ENCODE data around the gene MCTP2.

Gene MCTP2

DNA sequence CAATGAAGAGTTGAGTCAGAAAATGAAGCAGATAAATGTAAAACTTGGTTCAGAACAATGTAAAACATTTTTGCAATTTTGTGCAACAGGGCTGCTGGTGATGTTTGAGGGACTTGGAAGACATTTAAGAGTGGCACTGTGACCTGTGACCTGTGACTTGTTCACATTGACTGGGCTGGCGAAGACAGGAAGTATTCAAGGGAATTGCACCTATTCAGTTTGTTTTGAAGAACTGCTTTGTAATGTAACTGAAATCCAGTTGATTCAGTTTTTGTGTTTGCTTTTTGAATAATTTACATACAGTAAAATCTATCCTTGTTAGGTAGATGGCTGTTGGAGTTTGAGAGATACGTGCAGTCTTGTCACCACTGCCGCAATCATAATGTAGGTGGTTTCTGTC, 35.4 kb downstream of the MCTP2 start:
- TF ChIP-seq POLR2AphosphoS5 (IDR thresholded peaks at IDR 0.05; ENCODE audit: low read depth, low read length): no peak
- TF ChIP-seq POLR2A (IDR thresholded peaks at IDR 0.05; ENCODE audit: low read depth, low read length): no peak
- no peak for TF ChIP-seq TAF1 (IDR thresholded peaks at IDR 0.05; ENCODE audit: borderline replicate concordance, low read depth, low read length)
- DNase-seq (ENCODE audit: insufficient read length): no peak
- FAIRE-seq: no peak

DNA sequence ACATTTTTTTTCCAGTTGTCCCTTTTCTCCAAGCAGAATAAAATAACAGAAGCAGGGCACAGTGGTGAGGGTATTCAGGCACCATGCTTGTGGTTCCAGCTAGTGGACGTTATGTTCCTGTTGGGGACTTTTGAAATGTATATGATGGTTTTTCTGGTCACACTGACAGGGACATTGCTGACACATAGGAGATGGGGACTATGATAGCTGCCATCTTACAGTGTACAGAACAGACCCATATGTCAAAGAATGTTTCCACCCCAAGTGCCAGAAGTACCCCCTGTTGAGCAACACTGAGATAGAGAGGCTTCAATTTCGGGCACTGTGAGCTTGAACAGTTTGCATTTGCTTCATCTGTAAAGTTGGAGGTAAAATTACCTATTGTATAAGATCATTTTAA, 38.6 kb downstream of the MCTP2 start:
- FAIRE-seq (no peak), DNase-seq (ENCODE audit: insufficient read length) (no peak)
- TF ChIP-seq POLR2A (IDR thresholded peaks at IDR 0.05; ENCODE audit: low read depth, low read length) (no peak), POLR2AphosphoS5 (IDR thresholded peaks at IDR 0.05; ENCODE audit: low read depth, low read length) (no peak)

DNA sequence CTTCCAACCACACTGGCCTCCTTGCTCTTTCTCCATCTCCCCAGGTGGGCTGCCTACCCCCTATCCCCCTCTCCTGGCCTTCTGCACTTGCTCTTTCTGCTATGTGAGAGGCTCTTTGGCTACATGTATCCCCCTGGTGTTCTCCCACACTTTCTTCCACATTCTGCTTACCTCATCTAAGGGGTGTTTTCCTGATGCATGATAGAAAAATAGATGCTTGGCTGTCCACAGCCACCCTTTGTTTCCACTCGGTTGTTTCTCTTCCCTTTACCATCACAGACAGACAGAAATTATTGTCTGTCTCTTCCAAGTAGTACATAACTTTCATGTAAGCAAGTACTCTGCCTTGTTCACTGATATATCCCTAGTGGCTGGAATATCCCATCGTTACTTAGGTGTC, 39.2 kb downstream of the MCTP2 start:
- TF ChIP-seq POLR2A (IDR thresholded peaks at IDR 0.05; ENCODE audit: low read depth, low read length) (no peak), TAF1 (IDR thresholded peaks at IDR 0.05; ENCODE audit: borderline replicate concordance, low read depth, low read length) (no peak), POLR2AphosphoS5 (IDR thresholded peaks at IDR 0.05; ENCODE audit: low read depth, low read length) (no peak)
- FAIRE-seq (no peak), DNase-seq (ENCODE audit: insufficient read length) (no peak)

DNA sequence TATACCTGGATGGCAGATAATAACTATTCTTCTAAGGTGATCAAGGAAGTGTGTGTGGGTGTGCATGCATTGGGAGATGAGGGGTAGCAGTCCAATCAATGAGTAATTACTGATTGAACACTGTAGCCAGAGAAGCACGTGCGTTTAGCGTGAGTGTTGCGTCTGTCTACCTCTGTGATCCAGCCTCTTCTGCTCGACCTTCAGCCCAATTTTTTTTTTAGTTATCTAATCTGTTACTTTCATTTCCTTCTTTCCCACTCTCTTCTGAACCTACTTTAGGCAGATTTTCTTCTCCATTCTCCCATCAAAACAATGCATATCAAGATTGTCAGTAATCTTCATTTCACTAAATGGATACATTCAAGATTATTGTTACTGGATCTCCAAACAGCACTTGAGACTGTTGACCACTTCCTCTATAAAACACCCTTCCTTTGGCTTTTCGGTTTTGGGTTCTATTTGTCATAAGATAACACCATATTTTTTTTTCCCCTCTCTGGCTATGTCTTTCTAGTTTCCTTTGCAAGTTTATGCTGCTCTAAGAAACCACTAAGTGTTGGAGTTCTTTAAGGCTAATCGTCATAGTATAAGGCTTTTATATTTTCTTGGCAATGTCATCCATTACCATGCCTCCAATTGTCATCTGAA, 41.0 kb downstream of the MCTP2 start:
- no peak for FAIRE-seq
- no peak for DNase-seq (ENCODE audit: insufficient read length)
- TF ChIP-seq POLR2AphosphoS5 (IDR thresholded peaks at IDR 0.05; ENCODE audit: low read depth, low read length) (no peak), TAF1 (IDR thresholded peaks at IDR 0.05; ENCODE audit: borderline replicate concordance, low read depth, low read length) (no peak), POLR2A (IDR thresholded peaks at IDR 0.05; ENCODE audit: low read depth, low read length) (no peak)

DNA sequence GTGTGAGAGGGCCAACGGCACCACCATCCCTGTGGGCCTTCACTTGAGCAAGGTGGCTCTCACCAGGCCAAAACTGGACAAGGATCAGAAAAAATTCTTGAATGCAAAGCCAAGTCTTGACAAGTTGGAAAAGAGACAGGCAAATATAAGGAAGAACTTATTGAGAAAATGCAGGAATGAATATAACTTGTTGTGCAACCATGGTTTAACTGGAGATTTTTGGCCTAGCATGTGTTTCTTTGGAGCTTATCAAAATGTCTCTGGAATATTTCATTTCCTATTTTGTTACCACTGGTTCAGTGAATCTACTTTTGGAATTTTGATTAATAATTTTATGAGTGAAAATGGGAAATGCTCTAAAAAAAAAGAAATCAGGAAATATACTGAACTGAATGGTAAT, 42.5 kb downstream of the MCTP2 start:
- TF ChIP-seq POLR2A (IDR thresholded peaks at IDR 0.05; ENCODE audit: low read depth, low read length) (no peak), TAF1 (IDR thresholded peaks at IDR 0.05; ENCODE audit: borderline replicate concordance, low read depth, low read length) (no peak), POLR2AphosphoS5 (IDR thresholded peaks at IDR 0.05; ENCODE audit: low read depth, low read length) (no peak)
- DNase-seq (ENCODE audit: insufficient read length): no peak
- FAIRE-seq: no peak

DNA sequence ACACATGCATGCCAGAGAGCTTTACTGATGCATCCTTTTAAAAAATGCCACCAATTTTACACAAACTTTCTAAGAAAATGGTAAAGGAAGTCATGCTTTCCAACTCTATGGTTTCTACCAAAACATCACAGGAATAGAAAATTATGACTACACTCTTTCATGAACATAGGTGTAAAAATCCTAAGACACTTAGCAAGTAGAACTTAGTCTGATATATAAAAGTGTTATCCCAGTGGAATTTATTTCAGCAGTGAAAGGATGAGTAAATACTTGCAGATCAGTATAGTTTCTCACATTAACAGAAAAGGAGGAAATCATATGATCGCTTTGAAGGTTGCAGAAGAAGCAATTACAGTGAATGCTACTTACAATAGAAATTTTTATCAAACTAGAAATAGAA, 43.4 kb downstream of the MCTP2 start:
- TF ChIP-seq POLR2AphosphoS5 (IDR thresholded peaks at IDR 0.05; ENCODE audit: low read depth, low read length): no peak
- no peak for TF ChIP-seq TAF1 (IDR thresholded peaks at IDR 0.05; ENCODE audit: borderline replicate concordance, low read depth, low read length)
- no peak for TF ChIP-seq POLR2A (IDR thresholded peaks at IDR 0.05; ENCODE audit: low read depth, low read length)
- FAIRE-seq: no peak

DNA sequence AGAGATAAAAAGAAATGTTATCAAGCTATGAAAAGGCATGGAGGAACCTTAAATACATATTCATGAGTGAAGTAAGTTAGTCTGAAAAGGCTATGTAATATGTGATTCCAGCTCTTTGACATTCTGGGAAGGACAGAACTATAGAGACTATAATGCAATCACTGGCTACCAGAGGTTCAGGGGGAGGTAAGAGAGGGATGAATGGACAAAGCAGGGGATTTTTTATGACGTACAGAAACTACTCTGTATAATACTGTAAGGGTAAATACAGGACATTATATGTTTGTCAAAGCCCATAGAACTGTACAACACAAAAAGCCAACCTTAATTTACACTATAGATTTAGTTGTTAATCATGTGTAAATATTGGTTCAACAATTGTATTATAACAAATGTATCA, 46.1 kb downstream of the MCTP2 start:
- TF ChIP-seq POLR2AphosphoS5 (IDR thresholded peaks at IDR 0.05; ENCODE audit: low read depth, low read length): no peak
- TF ChIP-seq POLR2A (IDR thresholded peaks at IDR 0.05; ENCODE audit: low read depth, low read length): no peak
- no peak for TF ChIP-seq TAF1 (IDR thresholded peaks at IDR 0.05; ENCODE audit: borderline replicate concordance, low read depth, low read length)
- FAIRE-seq: no peak
- DNase-seq (ENCODE audit: insufficient read length): no peak

More for the DNA sequence above, 43.4 kb downstream of the MCTP2 start:
- no peak for DNase-seq (ENCODE audit: insufficient read length)

DNA sequence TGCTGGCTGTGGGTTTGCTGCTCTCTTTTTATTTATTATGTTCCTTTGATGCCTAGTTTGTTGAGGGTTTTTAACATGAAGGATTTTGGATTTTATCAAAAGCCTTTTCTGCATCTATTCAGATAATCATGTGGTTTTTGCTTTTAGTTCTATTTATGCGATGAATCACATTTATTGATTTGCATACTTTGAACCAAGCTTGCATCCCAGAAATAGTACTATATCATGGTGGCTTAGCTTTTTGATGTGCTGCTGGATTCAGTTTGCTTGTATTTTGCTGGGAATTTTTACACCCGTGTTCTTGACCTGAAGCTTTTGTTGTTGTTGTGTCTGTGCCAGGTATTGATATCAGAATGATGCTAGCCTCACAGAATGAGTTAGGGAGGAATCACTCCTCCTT, 48.4 kb downstream of the MCTP2 start:
- DNase-seq (ENCODE audit: insufficient read length): no peak
- no peak for FAIRE-seq
- TF ChIP-seq POLR2A (IDR thresholded peaks at IDR 0.05; ENCODE audit: low read depth, low read length) (no peak), POLR2AphosphoS5 (IDR thresholded peaks at IDR 0.05; ENCODE audit: low read depth, low read length) (no peak), TAF1 (IDR thresholded peaks at IDR 0.05; ENCODE audit: borderline replicate concordance, low read depth, low read length) (no peak)

DNA sequence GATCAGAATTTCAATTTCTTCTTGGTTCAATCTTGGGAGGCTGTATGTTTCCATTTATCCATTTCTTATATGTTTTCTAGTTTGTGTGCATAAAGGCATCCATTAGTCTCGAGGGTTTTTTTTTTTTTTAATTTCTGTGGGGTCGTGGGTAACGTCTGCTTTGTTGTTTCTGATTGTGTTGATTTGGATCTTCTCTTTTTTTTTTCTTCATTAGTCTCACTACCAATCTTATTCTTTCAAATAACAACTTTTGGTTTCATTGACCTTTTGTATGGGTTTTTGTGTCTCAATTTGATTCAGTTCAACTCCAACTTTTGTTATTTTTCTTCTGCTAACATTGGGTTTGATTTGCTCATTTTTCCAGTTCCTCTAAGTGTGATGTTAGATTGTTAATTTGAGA, 48.9 kb downstream of the MCTP2 start:
- FAIRE-seq: no peak
- TF ChIP-seq TAF1 (IDR thresholded peaks at IDR 0.05; ENCODE audit: borderline replicate concordance, low read depth, low read length) (no peak), POLR2A (IDR thresholded peaks at IDR 0.05; ENCODE audit: low read depth, low read length) (no peak), POLR2AphosphoS5 (IDR thresholded peaks at IDR 0.05; ENCODE audit: low read depth, low read length) (no peak)
- no peak for DNase-seq (ENCODE audit: insufficient read length)

DNA sequence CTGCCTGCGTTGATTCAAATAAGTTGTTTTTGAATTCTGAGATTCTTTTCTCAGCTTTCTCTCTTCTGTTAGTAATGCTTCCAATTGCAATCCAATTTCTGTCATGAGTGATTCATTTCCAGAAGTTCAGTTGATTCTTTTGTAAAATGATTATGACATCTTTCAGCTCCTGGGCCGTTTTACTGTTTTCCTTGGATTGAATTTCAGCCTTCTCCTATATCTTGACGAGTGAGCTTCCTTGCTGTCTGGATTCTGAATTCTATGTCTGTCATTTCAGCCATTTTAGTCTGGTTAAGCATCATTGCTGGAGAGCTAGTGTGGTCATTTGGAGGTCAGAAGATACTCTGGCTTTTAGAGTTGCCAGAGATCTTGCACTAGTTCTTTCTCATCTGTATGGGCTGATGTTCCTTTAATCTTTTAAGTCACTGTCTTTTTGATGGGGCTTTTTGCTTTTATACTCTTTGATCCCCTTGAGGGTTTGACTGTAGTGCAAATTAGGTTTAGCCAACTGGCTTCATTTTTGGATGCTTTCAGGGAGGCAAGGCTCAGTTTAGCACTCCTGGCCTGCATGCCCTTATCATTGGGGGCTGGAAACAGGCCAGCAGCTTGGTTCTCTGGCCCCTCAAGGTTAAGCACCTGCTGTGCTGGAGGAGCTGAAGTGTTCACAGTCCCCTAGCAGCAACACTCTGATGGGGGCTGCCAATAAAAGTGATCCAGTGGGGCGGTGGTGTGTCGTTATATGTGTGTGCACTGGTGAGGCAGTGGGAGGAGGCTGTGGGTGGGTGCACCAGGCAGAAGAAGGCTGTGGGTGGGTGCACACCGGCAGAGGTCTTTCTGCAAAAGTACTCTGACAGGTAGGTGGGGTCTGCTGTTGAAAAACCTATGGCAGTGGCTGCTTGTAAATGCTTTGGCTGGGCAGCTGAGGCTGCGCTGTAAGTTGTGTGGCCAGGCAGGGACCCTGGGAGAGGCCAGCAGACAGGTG, 51.2 kb downstream of the MCTP2 start:
- FAIRE-seq: no peak
- TF ChIP-seq POLR2AphosphoS5 (IDR thresholded peaks at IDR 0.05; ENCODE audit: low read depth, low read length) (no peak), POLR2A (IDR thresholded peaks at IDR 0.05; ENCODE audit: low read depth, low read length) (no peak)
- no peak for DNase-seq (ENCODE audit: insufficient read length)

DNA sequence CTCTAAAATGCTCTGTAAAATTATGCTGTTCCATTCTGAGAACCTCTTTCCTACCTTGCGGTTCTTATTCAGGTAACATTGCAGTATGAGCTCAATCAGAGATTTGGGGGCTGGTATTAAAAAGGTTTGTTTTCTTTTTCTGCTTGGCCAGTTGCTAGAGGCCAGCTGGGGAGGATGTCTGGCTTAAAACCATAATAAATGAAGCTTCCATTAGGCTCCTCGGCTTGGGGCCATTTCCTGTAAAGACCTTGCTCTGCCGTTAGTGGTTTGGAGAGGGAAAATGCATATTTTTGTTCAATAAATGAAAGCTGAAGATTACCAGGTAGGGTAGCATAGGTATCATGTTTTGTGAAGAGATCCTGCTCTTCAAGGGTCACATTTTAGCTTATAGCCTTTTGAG, 55.2 kb downstream of the MCTP2 start:
- no peak for FAIRE-seq
- DNase-seq (ENCODE audit: insufficient read length): no peak
- TF ChIP-seq POLR2AphosphoS5 (IDR thresholded peaks at IDR 0.05; ENCODE audit: low read depth, low read length): no peak
- TF ChIP-seq POLR2A (IDR thresholded peaks at IDR 0.05; ENCODE audit: low read depth, low read length): no peak
- no peak for TF ChIP-seq TAF1 (IDR thresholded peaks at IDR 0.05; ENCODE audit: borderline replicate concordance, low read depth, low read length)

DNA sequence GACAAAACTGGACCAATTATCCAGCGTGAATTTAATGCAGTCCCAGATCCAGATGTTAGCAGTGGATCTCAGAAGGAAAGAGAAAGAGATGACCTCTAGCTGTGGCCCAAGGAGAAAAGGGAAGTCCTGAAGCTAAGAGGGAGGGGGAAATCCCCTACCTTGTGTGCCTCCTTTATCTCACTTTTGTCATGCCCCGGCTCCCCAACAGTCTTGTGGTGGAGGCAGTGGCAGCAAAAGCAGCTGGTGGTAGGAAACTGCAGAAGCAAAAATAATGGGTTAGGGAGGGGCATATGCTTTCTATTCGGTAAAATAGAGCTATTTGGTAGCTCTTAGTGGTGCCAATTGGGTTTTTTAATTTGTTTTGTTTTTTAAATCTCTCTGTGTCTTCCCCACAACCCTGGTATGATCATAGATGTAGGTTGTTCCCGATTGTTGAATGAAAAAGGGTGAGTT, 56.5 kb downstream of the MCTP2 start:
- DNase-seq (ENCODE audit: insufficient read length) (no peak), FAIRE-seq (peak; percentile 87)
- TF ChIP-seq POLR2AphosphoS5 (IDR thresholded peaks at IDR 0.05; ENCODE audit: low read depth, low read length) (no peak), TAF1 (IDR thresholded peaks at IDR 0.05; ENCODE audit: borderline replicate concordance, low read depth, low read length) (no peak), POLR2A (IDR thresholded peaks at IDR 0.05; ENCODE audit: low read depth, low read length) (no peak)

Measured in GM12892 (cell line).